Uterus (tissue), 2 donors: ENCODE data around the gene UVRAG.

ENCODE experiments used
- CTCF ChIP-seq, 4 experiments: fragments of 200-600 bp in 2 of 4; fragments of 450-650 bp in 2 of 4; sonication (generic) in 2 of 4; IDR thresholded peaks; one replicate each; pipeline ENCODE4 v1.5.1; 2016 to 2019; ENCODE audit warnings: antibody characterized with exemption in 4 of 4, mild to moderate bottlenecking in 2 of 4, moderate library complexity in 1 of 4
- POLR2A ChIP-seq, 2 donors: fragments of 450-650 bp; IDR thresholded peaks; one replicate each; pipeline ENCODE4 v1.6.1; 2016; ENCODE audit warnings: antibody characterized with exemption in 2 of 2, mild to moderate bottlenecking in 1 of 2, moderate library complexity in 1 of 2

GRCh38 chr11:76189682-76190081 lies 374.7 kb downstream of the UVRAG start:
- TF ChIP-seq CTCF (IDR thresholded peaks at IDR 0.05) (no peak), POLR2A (IDR thresholded peaks at IDR 0.05) (no peak)
